ENCODE measurements around the gene COX19.

DNA sequence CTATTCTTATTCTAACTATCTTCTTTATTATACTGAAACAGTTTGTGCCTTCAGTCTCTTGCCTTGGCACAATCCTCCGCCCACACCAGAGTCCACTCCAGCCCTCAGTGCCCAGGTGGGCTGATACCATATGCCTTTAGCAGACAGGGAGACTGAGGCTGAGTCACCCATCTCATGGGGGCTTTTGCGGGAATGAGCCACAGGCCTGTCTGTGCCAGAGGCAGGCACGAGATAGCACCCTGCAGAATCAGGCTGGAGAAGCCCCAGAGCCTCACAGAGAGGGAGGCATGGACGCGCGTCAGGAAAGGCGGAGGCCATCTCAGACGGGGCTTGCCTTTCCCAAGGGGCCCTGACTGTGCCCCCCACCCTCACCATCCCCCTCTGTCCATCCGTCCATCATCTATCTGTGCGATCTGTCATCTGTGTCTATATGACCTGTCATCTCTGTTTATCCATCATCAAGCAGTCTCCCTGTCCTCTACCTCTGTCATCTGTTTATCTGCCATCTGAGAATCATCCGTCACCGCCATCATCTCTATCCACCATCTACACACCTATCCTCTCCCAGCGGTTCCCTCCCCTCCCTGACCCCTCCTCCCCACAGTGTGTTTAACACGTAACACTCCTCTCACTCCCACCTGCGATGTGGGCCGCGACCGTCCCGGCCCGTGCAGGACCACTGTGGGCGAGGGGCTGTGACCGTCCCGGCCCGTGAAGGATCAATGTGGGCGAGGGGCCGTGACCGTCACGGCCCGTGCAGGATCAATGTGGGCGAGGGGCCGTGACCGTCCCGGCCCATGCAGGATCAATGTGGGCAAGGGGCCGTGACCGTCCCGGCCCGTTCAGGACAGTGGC lies 13.6 kb downstream of the COX19 start:
- TF ChIP-seq FOXP2 (optimal IDR thresholded peaks at IDR 0.05; ENCODE audit: control extremely low read depth, extremely low read length, insufficient read depth) = no peak
- TF ChIP-seq POLR2AphosphoS5 (IDR thresholded peaks at IDR 0.05; ENCODE audit: borderline replicate concordance, low read depth, low read length) = no peak
- TF ChIP-seq EZH2 (IDR thresholded peaks at IDR 0.05) = no peak
